HG03460 (cell line): ENCODE data around the gene UGT2B11.
A peak's percentile ranks its signal among the peaks of the same experiment; 100 is the strongest.
"Not testable (repeated sequence)": the region's sequence is repeated elsewhere in the genome, so short reads cannot be mapped to it uniquely, and the experiment has no call there.

Experiments used
- ATAC-seq: cut with Tn5 transposase; IDR thresholded peaks from one replicate; pipeline ENCODE4 v1.9.1; 2021; ENCODE audit not compliant: unreplicated experiment

Gene UGT2B11

DNA sequence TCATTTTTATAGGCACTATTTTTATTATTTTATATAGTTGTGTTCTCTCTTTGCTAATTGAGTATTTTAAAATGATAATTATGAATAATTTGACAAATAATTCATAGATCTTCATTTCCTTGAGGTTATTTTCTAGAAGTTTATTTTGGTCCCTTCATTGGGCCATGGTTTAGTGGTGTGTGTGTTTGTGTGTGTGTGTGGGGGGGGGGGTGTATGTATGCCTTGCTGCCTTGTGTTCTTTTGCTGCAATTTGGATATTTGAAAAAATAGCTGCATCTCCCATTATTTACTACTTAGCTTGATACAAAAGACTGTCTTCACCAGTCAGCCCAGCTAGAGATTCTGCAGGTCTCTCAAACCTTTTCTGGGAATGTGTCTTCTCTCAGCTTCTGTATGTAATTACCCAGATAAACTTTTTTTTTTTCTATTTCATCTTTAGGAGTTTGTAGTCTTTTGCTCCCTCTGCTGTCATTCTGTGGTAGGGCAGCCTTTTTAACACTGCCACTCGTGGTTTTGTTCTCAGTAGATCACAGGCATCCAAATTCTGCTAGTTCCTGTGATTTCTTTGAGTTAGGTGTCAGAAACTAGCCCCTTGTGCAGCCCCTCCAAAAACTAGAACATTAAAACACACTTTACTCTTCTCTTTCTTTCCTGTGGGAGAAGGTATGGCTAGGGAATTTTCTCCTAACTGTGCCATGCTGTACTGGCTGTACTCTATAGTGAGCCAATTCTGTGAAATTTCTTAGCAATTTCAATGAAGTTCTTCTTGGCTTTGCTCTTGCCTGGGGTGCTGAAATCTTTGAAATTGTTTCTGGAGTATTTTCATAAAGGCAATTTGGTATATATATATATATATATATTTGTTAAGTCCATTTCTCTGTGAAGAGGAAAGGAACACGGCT is 44.1 kb downstream of the UGT2B11 start:
- ATAC-seq, result peak; percentile 81

GRCh38 chr4:69169171-69169570 is 45.4 kb downstream of the UGT2B11 start:
- not testable (repeated sequence) for ATAC-seq

- no peak for ATAC-seq
Observed at GRCh38 chr4:69167300-69167699, 47.2 kb downstream of the UGT2B11 start.

- not testable (repeated sequence) for ATAC-seq
Observed at GRCh38 chr4:69166376-69166775, 48.2 kb downstream of the UGT2B11 start.

GRCh38 chr4:69165707-69166106 is 48.8 kb downstream of the UGT2B11 start:
- ATAC-seq, result not testable (repeated sequence)

- ATAC-seq, result no peak
Observed at GRCh38 chr4:69156913-69157312, 57.6 kb downstream of the UGT2B11 start.

DNA sequence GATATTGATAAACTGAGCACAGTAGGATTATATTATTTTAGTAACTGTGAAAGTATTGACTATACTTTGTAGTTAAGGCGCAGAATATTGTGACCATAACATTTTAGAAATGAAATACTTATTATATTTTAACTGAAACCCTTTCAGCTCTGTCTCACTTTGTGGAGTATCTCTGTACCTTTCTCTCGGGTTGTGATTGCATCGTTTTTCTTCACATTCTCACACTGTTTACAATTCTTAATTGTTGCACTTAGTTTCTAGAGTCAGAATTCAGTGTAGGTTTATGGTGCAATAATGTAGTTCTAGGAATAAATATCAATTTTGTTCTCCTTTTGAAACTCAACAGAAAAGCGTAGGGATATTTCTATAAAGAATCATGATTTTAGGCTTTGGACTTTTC is 60.5 kb downstream of the UGT2B11 start:
- no peak for ATAC-seq
